ENCODE results near the gene CMIP.
"Not testable (repeated sequence)": the region's sequence is repeated elsewhere in the genome, so short reads cannot be mapped to it uniquely, and the experiment has no call there.

CMIP gene

GRCh38 chr16:81678326-81679095 lies 233.9 kb downstream of the CMIP start:
- no peak for DNase-seq (ENCODE audit: low read depth in 3 of 3)

- no peak for DNase-seq (ENCODE audit: low read depth in 3 of 3)
Measured at GRCh38 chr16:81679721-81680430, 235.3 kb downstream of the CMIP start.

GRCh38 chr16:81680444-81681275 lies 236.1 kb downstream of the CMIP start:
- DNase-seq (ENCODE audit: low read depth in 3 of 3): no peak

- no peak for DNase-seq (ENCODE audit: low read depth in 3 of 3)
Measured at GRCh38 chr16:81681311-81681710, 236.7 kb downstream of the CMIP start.

GRCh38 chr16:81684242-81684837 lies 239.7 kb downstream of the CMIP start:
- DNase-seq (ENCODE audit: low read depth in 3 of 3): no peak

GRCh38 chr16:81684901-81685300 lies 240.3 kb downstream of the CMIP start:
- no peak for DNase-seq (ENCODE audit: low read depth in 3 of 3)

- no peak for DNase-seq (ENCODE audit: low read depth in 3 of 3)
Measured at GRCh38 chr16:81686391-81687130, 242.0 kb downstream of the CMIP start.

GRCh38 chr16:81687131-81687456 lies 242.5 kb downstream of the CMIP start:
- no peak for DNase-seq (ENCODE audit: low read depth in 3 of 3)

- no peak for DNase-seq (ENCODE audit: low read depth in 3 of 3)
Measured at GRCh38 chr16:81688182-81688581, 243.6 kb downstream of the CMIP start.

- DNase-seq (ENCODE audit: low read depth in 3 of 3): not testable (repeated sequence)
Measured at GRCh38 chr16:81688839-81689238, 244.2 kb downstream of the CMIP start.

GRCh38 chr16:81692021-81692420 lies 247.4 kb downstream of the CMIP start:
- DNase-seq (ENCODE audit: low read depth in 3 of 3): no peak

GRCh38 chr16:81692571-81692970 lies 248.0 kb downstream of the CMIP start:
- no peak for DNase-seq (ENCODE audit: low read depth in 3 of 3)

GRCh38 chr16:81693041-81693743 lies 248.6 kb downstream of the CMIP start:
- DNase-seq (ENCODE audit: low read depth in 3 of 3): no peak

GRCh38 chr16:81693744-81694303 lies 249.2 kb downstream of the CMIP start:
- DNase-seq (ENCODE audit: low read depth in 3 of 3): no peak

GRCh38 chr16:81694494-81695280 lies 250.1 kb downstream of the CMIP start:
- DNase-seq (ENCODE audit: low read depth in 3 of 3): no peak

- DNase-seq (ENCODE audit: low read depth in 3 of 3): no peak
Measured at GRCh38 chr16:81695321-81696165, 250.9 kb downstream of the CMIP start.

GRCh38 chr16:81696166-81696960 lies 251.8 kb downstream of the CMIP start:
- DNase-seq (ENCODE audit: low read depth in 3 of 3): no peak

All from stimulated activated CD4-positive, alpha-beta T cell treated with anti-CD3 and anti-CD28 coated beads, TNF-alpha, amount 100 ng/mL, for 4 hours (primary cell).